Hepatocyte (in vitro differentiated cells): ENCODE results near the gene MGMT. TPM values are rescaled to one million over a fixed set of nuclear protein-coding genes. Genes with fewer than 3 reads are reported as not detected.

Experiments
- DNase-seq: peaks from one replicate; pipeline ENCODE4 v3.0.0-alpha.2; 2016; ENCODE audit warnings: low spot score
- H2AFZ ChIP-seq: fragments of 200-600 bp; sonication (generic); 2 replicates; pipeline ENCODE4 v1.6.0; 2016; ENCODE audit warnings: antibody characterized with exemption, mild to moderate bottlenecking
- H3K27ac ChIP-seq: fragments of 200-600 bp; sonication (generic); 2 replicates; pipeline ENCODE4 v1.5.1; 2016; ENCODE audit warnings: mild to moderate bottlenecking
- H3K27me3 ChIP-seq: fragments of 200-600 bp; sonication (generic); 2 replicates; pipeline ENCODE4 v1.6.1; 2016
- H3K36me3 ChIP-seq: fragments of 200-600 bp; sonication (generic); replicated peaks from 2 replicates; pipeline ENCODE4 v1.5.1; 2016; ENCODE audit warnings: low read depth; ENCODE audit not compliant: insufficient read depth
- H3K4me1 ChIP-seq: fragments of 200-600 bp; sonication (generic); 2 replicates; pipeline ENCODE4 v1.5.1; 2016; ENCODE audit warnings: mild to moderate bottlenecking, moderate library complexity; ENCODE audit not compliant: insufficient read depth
- H3K4me2 ChIP-seq: fragments of 200-600 bp; sonication (generic); 2 replicates; pipeline ENCODE4 v1.6.0; 2016
- H3K4me3 ChIP-seq: fragments of 200-600 bp; sonication (generic); 2 replicates; pipeline ENCODE4 v1.5.1; 2016; ENCODE audit warnings: mild to moderate bottlenecking
- H3K79me2 ChIP-seq: fragments of 200-600 bp; sonication (generic); 2 replicates; pipeline ENCODE4 v1.6.0; 2017; ENCODE audit warnings: mild to moderate bottlenecking
- H3K9me2 ChIP-seq: fragments of 200-600 bp; sonication (generic); replicated peaks from 2 replicates; pipeline ENCODE4 v1.6.0; 2017; ENCODE audit warnings: mild to moderate bottlenecking; ENCODE audit not compliant: insufficient read depth
- H3K9me3 ChIP-seq: fragments of 200-600 bp; sonication (generic); 2 replicates; pipeline ENCODE4 v1.5.1; 2016; ENCODE audit warnings: low read depth, mild to moderate bottlenecking
- H4K20me1 ChIP-seq: fragments of 200-600 bp; sonication (generic); 2 replicates; pipeline ENCODE4 v1.6.0; 2016; ENCODE audit warnings: mild to moderate bottlenecking; ENCODE audit not compliant: insufficient read depth, poor library complexity, severe bottlenecking
- EZH2 ChIP-seq: fragments of 200-600 bp; sonication (generic); IDR thresholded peaks from 2 replicates; pipeline ENCODE4 v1.6.1; 2016; ENCODE audit warnings: antibody characterized with exemption, mild to moderate bottlenecking, borderline replicate concordance
- EZH2phosphoT487 ChIP-seq: fragments of 200-600 bp; sonication (generic); IDR thresholded peaks from one replicate; pipeline ENCODE4 v1.6.1; 2018; ENCODE audit warnings: antibody characterized with exemption, mild to moderate bottlenecking, low read depth, moderate library complexity; ENCODE audit not compliant: unreplicated experiment, severe bottlenecking
- WGBS: methylation state at CpG from one replicate; pipeline ENCODE4 v1.1.6; 2016; ENCODE audit warnings: low lambda C conversion rate; ENCODE audit errors: missing lambda C conversion rate; 5-methylcytosine and 5-hydroxymethylcytosine counted together
- polyA plus RNA-seq: library from polyadenylated mRNA; unstranded; fragments of >200 nt; fragmentation: Nextera tagmentation; extraction: Ambion mirVana; gene quantifications from 2 replicates; pipeline ENCODE4 v1.2.1, GENCODE V29; 2016
- total RNA-seq: library from RNA; depleted of rRNA; stranded (reverse); fragments of >200 nt; gene quantifications from 2 replicates; pipeline ENCODE4 v1.2.3, GENCODE V29; 2014
- TF ChIP-seq, protein P1 (sequence below): fragments of 200-600 bp; sonication (generic); IDR thresholded peaks from 2 replicates; pipeline ENCODE4 v1.5.1; 2016; ENCODE audit warnings: antibody characterized with exemption, mild to moderate bottlenecking; ENCODE audit not compliant: poor library complexity

The MGMT gene
- total and polyA plus RNA-seq, 2 experiments from 2014 or later: 41.5 to 41.9 TPM

- no peaks in the 10 kb centered on the region for H4K20me1 ChIP-seq
- H3K27ac ChIP-seq: no peak overlapping the region
- H2AFZ ChIP-seq: no peak overlapping the region
- H3K27me3 ChIP-seq: no peaks in the 10 kb centered on the region
- H3K4me3 ChIP-seq: no peak overlapping the region
- H3K4me1 ChIP-seq: no peaks in the 10 kb centered on the region
- no peak overlapping the region for H3K4me2 ChIP-seq
- H3K9me3 ChIP-seq: no peaks in the 10 kb centered on the region
- 90% methylated on average over 6 of the region's 6 CpGs for WGBS
- no peak for DNase-seq
- no peak for TF ChIP-seq EZH2
- no peak for TF ChIP-seq EZH2phosphoT487
- TF ChIP-seq, protein P1, sequence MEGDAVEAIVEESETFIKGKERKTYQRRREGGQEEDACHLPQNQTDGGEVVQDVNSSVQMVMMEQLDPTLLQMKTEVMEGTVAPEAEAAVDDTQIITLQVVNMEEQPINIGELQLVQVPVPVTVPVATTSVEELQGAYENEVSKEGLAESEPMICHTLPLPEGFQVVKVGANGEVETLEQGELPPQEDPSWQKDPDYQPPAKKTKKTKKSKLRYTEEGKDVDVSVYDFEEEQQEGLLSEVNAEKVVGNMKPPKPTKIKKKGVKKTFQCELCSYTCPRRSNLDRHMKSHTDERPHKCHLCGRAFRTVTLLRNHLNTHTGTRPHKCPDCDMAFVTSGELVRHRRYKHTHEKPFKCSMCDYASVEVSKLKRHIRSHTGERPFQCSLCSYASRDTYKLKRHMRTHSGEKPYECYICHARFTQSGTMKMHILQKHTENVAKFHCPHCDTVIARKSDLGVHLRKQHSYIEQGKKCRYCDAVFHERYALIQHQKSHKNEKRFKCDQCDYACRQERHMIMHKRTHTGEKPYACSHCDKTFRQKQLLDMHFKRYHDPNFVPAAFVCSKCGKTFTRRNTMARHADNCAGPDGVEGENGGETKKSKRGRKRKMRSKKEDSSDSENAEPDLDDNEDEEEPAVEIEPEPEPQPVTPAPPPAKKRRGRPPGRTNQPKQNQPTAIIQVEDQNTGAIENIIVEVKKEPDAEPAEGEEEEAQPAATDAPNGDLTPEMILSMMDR: no peak
- no peaks in the 10 kb centered on the region for H3K9me2 ChIP-seq
- H3K79me2 ChIP-seq: no peaks in the 10 kb centered on the region
- no peaks in the 10 kb centered on the region for H3K36me3 ChIP-seq
Observed at GRCh38 chr10:129447486-129447885, 19.6 kb upstream of the MGMT start.

- Histone ChIP-seq H4K20me1 (no peaks in the 10 kb centered on the region), H3K36me3 (no peaks in the 10 kb centered on the region), H3K27me3 (no peaks in the 10 kb centered on the region), H2AFZ (no peak overlapping the region), H3K4me3 (no peak overlapping the region), H3K9me2 (no peaks in the 10 kb centered on the region), H3K27ac (no peak overlapping the region), H3K9me3 (no peaks in the 10 kb centered on the region), H3K4me1 (no peaks in the 10 kb centered on the region), H3K4me2 (no peak overlapping the region), H3K79me2 (no peaks in the 10 kb centered on the region)
- WGBS: 93% methylated on average over 5 of the region's 5 CpGs
- TF ChIP-seq EZH2 (no peak), EZH2phosphoT487 (no peak)
- TF ChIP-seq, protein P1: no peak
- DNase-seq: no peak
Observed at GRCh38 chr10:129448086-129448485, 19.0 kb upstream of the MGMT start.

- 89% methylated on average over 5 of the region's 5 CpGs for WGBS
- Histone ChIP-seq H3K4me2 (no peak overlapping the region), H3K9me2 (no peaks in the 10 kb centered on the region), H4K20me1 (no peaks in the 10 kb centered on the region), H3K27me3 (no peaks in the 10 kb centered on the region), H3K9me3 (no peaks in the 10 kb centered on the region), H3K4me1 (no peaks in the 10 kb centered on the region), H3K79me2 (no peaks in the 10 kb centered on the region), H3K36me3 (no peaks in the 10 kb centered on the region), H3K27ac (no peak overlapping the region), H2AFZ (no peak overlapping the region), H3K4me3 (no peak overlapping the region)
- no peak for DNase-seq
- TF ChIP-seq, protein P1: no peak
- no peak for TF ChIP-seq EZH2phosphoT487
- TF ChIP-seq EZH2: no peak
Observed at GRCh38 chr10:129448539-129448938, 18.5 kb upstream of the MGMT start.

DNA sequence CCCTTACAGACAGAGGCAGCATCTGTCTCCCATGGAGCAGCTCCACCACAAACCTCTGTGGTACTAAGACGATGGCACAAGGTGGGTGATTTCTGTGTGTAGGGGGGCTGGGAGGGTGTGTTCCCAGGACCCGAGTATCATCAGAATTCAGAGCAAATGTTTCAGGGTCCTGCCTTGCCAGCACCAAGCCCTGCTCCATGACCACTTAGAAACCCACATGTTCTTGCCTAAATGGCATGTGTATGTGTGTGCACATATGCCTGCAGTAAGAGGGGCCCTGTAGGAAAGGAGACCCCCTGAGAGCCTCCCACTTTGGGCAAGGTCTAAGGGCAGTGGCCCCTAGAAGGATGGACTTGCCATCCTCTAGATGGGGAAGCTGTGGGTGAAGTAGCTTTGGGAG, 17.1 kb upstream of the MGMT start:
- Histone ChIP-seq H3K27ac (no peak overlapping the region), H4K20me1 (no peaks in the 10 kb centered on the region), H3K4me2 (no peak overlapping the region), H3K4me3 (no peak overlapping the region), H3K27me3 (no peaks in the 10 kb centered on the region), H3K4me1 (no peaks in the 10 kb centered on the region), H2AFZ (no peak overlapping the region), H3K9me3 (no peaks in the 10 kb centered on the region), H3K9me2 (no peaks in the 10 kb centered on the region), H3K79me2 (no peaks in the 10 kb centered on the region), H3K36me3 (no peaks in the 10 kb centered on the region)
- DNase-seq: no peak
- no peak for TF ChIP-seq EZH2
- TF ChIP-seq, protein P1: no peak
- no peak for TF ChIP-seq EZH2phosphoT487
- WGBS: 92% methylated on average over 2 of the region's 2 CpGs
